OCI-LY3 (cell line): ENCODE measurements around the gene LDOC1.

Experiments
- CTCF ChIP-seq: fragments of 200-600, 300-600 bp; sonication (generic); IDR thresholded peaks from 2 replicates; pipeline ENCODE4 v1.5.1; 2014; ENCODE audit warnings: antibody characterized with exemption, low read length, low read depth
- EZH2phosphoT487 ChIP-seq: fragments of 200-600 bp; shearing (Covaris generic); IDR thresholded peaks from 2 replicates; pipeline ENCODE4 v1.6.1; 2018; ENCODE audit warnings: antibody characterized with exemption, mixed run types, low read depth

- no peak for TF ChIP-seq CTCF
- no peak for TF ChIP-seq EZH2phosphoT487
These were observed 18.8 kb downstream of the LDOC1 start for GRCh38 chrX:141158084-141158483.
